SH-SY5Y (cell line): ENCODE data around the gene TSPAN17.

Experiments
- GATA2 ChIP-seq: IDR thresholded peaks from 2 replicates; pipeline ENCODE4 v1.6.1; 2011; ENCODE audit warnings: mild to moderate bottlenecking, low read depth, low read length
- GATA3 ChIP-seq: IDR thresholded peaks from 2 replicates; pipeline ENCODE4 v1.6.1; 2011; ENCODE audit warnings: low read depth, mild to moderate bottlenecking, low read length, moderate library complexity

- TF ChIP-seq GATA2: no peak
- no peak for TF ChIP-seq GATA3
Observed at GRCh38 chr5:176703857-176704256, 56.6 kb downstream of the TSPAN17 start.
